NCI-H187 (cell line): ENCODE measurements around the gene MMP24.

Experiments used
- DNase-seq, 2 experiments: peaks; one replicate each; lab custom pipeline; 2025; lab: John Stamatoyannopoulos, UW

The MMP24 gene

GRCh38 chr20:35293303-35294292 is 67.1 kb downstream of the MMP24 start:
- no peak for DNase-seq

GRCh38 chr20:35294293-35294685 is 67.8 kb downstream of the MMP24 start:
- no peak for DNase-seq

GRCh38 chr20:35295058-35295457 is 68.6 kb downstream of the MMP24 start:
- DNase-seq, result no peak

GRCh38 chr20:35295674-35296073 is 69.2 kb downstream of the MMP24 start:
- no peak for DNase-seq

GRCh38 chr20:35296101-35296554 is 69.6 kb downstream of the MMP24 start:
- DNase-seq, result no peak

GRCh38 chr20:35297155-35297554 is 70.7 kb downstream of the MMP24 start:
- DNase-seq, result no peak

GRCh38 chr20:35297740-35298139 is 71.2 kb downstream of the MMP24 start:
- no peak for DNase-seq

- DNase-seq, result no peak
Measured at GRCh38 chr20:35298264-35298663, 71.8 kb downstream of the MMP24 start.

- DNase-seq, result no peak
Measured at GRCh38 chr20:35299780-35300179, 73.3 kb downstream of the MMP24 start.

GRCh38 chr20:35300469-35301262 is 74.2 kb downstream of the MMP24 start:
- no peak for DNase-seq

- no peak for DNase-seq
Measured at GRCh38 chr20:35301426-35301825, 74.9 kb downstream of the MMP24 start.

- no peak for DNase-seq
Measured at GRCh38 chr20:35302421-35303335, 76.2 kb downstream of the MMP24 start.

- DNase-seq, result no peak
Measured at GRCh38 chr20:35303382-35303734, 76.9 kb downstream of the MMP24 start.

GRCh38 chr20:35303735-35304491 is 77.4 kb downstream of the MMP24 start:
- DNase-seq, result peak; percentile 44

- no peak for DNase-seq
Measured at GRCh38 chr20:35304956-35305355, 78.5 kb downstream of the MMP24 start.

- no peak for DNase-seq
Measured at GRCh38 chr20:35305682-35306556, 79.4 kb downstream of the MMP24 start.

GRCh38 chr20:35306931-35307517 is 80.5 kb downstream of the MMP24 start:
- DNase-seq, result no peak

- no peak for DNase-seq
Measured at GRCh38 chr20:35307666-35308653, 81.5 kb downstream of the MMP24 start.
